T-helper 17 cell (primary cell): ENCODE results near the gene ARAP1. TPM values are rescaled to one million over a fixed set of nuclear protein-coding genes. Genes with fewer than 3 reads are reported as not detected.

Experiments used
- ATAC-seq: fragments of 150-1000 bp; cut with Tn5 transposase; 2 replicates; pipeline ENCODE4 v1.10.0; 2021; ENCODE audit warnings: mild to moderate bottlenecking, moderate library complexity
- DNase-seq, 3 donors: peaks; one replicate each; pipeline versions ENCODE4 v3.0.0 to v3.0.0-alpha.2; 2020 to 2021
- H3K9me3 ChIP-seq: one replicate; pipeline ENCODE4 v1.7.0; 2013; ENCODE audit warnings: low read length, mild to moderate bottlenecking; ENCODE audit not compliant: control insufficient read depth, poor library complexity, severe bottlenecking
- H3K27ac Mint-ChIP-seq: one replicate; pipeline ENCODE4 v1.8.0; 2022; ENCODE audit warnings: mild to moderate bottlenecking, moderate library complexity, mixed read lengths
- H3K27me3 Mint-ChIP-seq: one replicate; pipeline ENCODE4 v1.8.0; 2022; ENCODE audit warnings: mixed read lengths
- H3K36me3 Mint-ChIP-seq: one replicate; pipeline ENCODE4 v1.8.0; 2022; ENCODE audit warnings: low read depth, mixed read lengths
- H3K4me1 Mint-ChIP-seq: one replicate; pipeline ENCODE4 v1.8.0; 2022; ENCODE audit warnings: mild to moderate bottlenecking, mixed read lengths
- H3K4me3 Mint-ChIP-seq: one replicate; pipeline ENCODE4 v1.8.0; 2022; ENCODE audit warnings: mild to moderate bottlenecking, moderate library complexity, mixed read lengths
- total RNA-seq, 4 donors: library from RNA in 2 of 4; stranded (reverse) in 2 of 4; gene quantifications; one replicate each; pipeline ENCODE4 v1.2.3 and lab custom pipeline; 2022 to 2026

The ARAP1 gene
- total RNA-seq, 2 donors from 2014 or later = 93.3 to 108 TPM

DNA sequence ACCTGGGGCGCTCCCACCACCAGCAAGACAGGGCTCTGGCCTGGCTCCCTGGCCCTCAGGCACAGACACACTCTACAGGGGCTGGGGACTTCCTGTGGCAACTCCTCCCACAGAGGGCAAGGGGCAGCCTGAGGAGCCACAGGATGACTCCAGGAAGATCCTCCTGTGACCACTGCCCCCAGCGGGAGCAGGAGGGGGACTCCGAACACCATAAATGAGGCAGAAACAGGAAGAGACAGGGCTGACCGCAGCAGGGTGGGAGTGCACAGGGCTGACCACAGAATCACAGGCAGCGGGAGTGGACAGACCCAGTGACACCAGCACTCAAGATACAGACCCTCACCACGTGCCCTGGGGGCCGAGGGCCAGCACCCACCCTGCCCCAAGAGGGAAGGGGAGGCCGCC is 10.8 kb downstream of the ARAP1 start:
- no peak for DNase-seq
- H3K4me1 Mint-ChIP-seq = peaks cover 62% of the 10 kb centered on the region
- no peaks in the 10 kb centered on the region for H3K27me3 Mint-ChIP-seq
- no peak overlapping the region for H3K4me3 Mint-ChIP-seq
- no peaks in the 10 kb centered on the region for H3K36me3 Mint-ChIP-seq
- no peak for ATAC-seq
- H3K9me3 ChIP-seq = no peaks in the 10 kb centered on the region
- H3K27ac Mint-ChIP-seq = peak overlapping the region; percentile 97

DNA sequence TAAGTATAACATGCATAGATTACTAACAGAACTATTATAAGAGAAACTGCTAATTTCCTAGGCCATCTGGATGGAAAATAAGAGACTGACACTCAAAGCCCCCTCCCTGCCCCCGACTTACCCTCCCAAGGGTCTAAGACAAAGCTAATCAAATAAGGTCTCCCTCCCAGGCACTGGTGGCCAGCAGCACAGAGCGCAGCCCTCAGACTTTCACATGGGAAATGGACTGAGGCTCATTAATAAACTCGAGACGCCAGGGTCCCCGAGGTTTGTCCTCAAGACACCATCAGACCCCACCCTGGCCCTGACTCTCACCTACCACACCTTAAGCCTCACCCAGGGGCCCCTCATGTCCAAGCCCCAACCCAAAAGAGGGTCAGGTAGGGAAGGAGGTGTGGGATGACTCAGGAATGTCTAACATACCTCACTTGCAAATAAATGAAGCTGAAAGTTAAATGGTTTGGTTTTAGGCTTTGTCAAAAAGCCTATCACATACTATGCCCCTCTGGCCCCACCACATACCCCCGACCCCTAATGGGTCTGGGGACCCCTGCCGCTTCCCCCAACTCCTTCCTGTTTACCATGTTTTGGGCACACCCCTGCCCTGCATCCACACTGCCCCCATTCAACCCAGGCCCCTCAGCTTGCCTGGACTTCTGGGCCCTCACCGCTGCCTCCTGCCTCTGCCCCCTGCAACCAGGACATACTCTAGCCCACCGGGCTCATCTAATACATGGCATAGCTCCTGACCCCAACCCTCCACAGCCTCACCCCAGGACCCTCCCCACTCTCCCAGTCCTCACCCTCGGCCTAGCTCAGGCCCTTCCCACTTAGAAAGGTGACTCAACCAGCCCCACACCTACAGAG is 11.4 kb downstream of the ARAP1 start:
- H3K9me3 ChIP-seq = no peaks in the 10 kb centered on the region
- DNase-seq = no peak
- Mint-ChIP-seq H3K27me3 (no peaks in the 10 kb centered on the region), H3K4me1 (peaks cover 63% of the 10 kb centered on the region), H3K27ac (peak overlapping the region; percentile 97), H3K36me3 (no peaks in the 10 kb centered on the region), H3K4me3 (no peak overlapping the region)
- no peak for ATAC-seq

DNA sequence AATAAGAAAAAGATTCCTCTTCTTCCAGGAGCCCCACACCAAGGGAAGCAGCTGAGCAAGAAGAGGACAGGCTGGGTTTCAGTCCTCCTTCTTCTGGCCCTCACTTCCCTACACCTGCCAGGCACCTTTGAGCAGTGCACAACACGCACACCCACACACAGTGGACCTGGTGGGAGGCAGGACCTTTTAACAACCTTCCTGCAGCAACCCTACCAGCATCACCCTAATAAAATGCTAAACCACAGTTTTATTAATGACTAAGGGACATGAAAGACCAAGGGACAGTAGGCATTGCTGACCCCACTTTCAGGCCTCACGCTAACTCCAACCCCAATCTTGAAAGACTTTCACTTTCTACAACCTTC is 12.2 kb downstream of the ARAP1 start:
- H3K36me3 Mint-ChIP-seq = no peaks in the 10 kb centered on the region
- H3K27me3 Mint-ChIP-seq = no peaks in the 10 kb centered on the region
- peak overlapping the region; percentile 97 for H3K27ac Mint-ChIP-seq
- ATAC-seq (no peak), DNase-seq (no peak)
- peaks cover 63% of the 10 kb centered on the region for H3K4me1 Mint-ChIP-seq
- H3K4me3 Mint-ChIP-seq = no peak overlapping the region
- no peaks in the 10 kb centered on the region for H3K9me3 ChIP-seq

DNA sequence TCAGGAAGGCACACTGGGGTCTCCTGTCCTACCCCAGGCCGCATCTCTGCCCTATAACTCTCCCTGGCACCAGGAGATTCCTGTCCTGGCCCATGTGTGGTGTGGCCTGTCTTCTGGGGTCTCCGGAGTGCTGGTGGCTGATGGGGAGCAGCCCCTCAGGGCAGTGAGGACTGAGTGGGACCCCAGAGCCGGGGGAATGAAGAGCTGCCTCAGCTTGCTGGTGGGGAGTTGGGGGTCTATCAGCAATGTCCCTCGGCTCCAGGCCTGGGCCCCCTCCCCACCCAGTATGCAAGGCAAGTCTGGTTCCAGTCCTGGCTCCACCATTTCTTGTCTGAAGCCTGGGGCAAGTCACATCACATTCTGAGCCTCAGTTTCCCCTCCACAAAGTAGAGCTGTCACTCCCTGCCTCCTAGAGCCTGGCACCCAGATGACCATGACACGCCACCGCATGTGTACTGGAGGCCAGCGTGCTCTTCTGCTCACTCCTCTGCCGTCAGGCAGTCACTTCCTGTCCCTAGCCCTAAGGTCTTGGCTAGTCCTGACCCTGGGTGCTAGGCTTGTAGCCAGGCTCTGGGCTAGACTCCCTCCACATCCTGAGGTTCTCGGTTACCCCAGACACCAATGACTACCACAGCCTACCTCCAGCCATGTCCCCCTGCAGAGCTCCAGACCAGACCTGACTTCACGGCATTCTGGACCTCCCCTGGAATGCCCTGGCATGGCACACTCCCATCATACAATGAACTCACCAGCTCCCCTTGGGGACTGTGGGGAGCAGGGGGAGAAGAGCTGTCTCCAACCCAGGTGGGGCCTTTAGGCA is 12.8 kb downstream of the ARAP1 start:
- Mint-ChIP-seq H3K27ac (peak overlapping the region; percentile 97), H3K4me1 (peaks cover 62% of the 10 kb centered on the region), H3K27me3 (no peaks in the 10 kb centered on the region), H3K36me3 (no peaks in the 10 kb centered on the region), H3K4me3 (no peak overlapping the region)
- ATAC-seq (no peak), DNase-seq (no peak)
- H3K9me3 ChIP-seq = no peaks in the 10 kb centered on the region

DNA sequence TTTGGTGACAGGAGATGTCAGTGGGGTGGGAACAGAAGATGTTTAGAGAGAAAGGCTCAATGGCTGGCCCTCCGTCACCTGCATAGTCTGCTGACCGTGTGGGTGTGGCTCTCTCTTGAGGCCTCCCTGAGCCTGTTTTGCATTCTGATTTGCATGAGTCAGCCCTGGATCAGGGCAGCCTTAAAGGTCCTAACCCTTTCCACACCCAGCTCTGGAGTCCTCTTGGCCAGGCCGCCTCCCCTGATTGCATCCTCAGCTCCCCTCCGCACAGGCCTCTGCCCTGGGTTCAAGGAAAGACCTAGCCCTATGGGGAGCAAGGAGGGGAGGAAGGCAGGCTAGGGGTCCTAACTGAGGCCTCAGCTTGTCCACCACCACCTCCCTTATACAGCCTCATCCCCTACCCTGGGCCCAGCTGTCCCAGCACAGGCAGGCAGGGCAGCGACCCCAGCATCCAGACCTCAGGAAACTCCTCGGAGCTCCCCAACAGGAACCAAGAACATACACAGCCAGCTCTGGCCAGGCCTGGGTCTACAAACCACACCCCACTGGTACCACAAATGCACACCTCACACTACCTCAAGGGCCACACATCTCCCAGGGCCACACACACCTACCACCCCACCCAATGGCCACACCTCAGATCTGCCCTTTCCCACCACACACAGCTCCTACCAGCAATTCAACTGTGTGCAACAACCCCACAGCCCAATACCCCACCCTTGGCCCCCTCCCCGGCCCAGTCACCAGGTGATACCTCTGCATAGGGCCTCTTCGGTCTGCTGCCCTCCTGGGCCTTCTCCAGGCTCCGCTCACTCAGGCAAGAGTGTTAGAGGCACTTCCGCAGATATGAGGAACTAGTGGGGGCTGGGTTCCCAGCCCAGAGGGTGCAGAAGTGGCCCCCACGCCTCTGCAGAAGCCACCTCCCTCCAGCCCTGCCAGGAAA is 13.7 kb downstream of the ARAP1 start:
- Mint-ChIP-seq H3K36me3 (no peaks in the 10 kb centered on the region), H3K4me3 (peak overlapping the region; percentile 57), H3K4me1 (peaks cover 53% of the 10 kb centered on the region), H3K27me3 (no peaks in the 10 kb centered on the region), H3K27ac (peak overlapping the region; percentile 97)
- no peaks in the 10 kb centered on the region for H3K9me3 ChIP-seq
- ATAC-seq (peak; percentile 28), DNase-seq (no peak)

DNA sequence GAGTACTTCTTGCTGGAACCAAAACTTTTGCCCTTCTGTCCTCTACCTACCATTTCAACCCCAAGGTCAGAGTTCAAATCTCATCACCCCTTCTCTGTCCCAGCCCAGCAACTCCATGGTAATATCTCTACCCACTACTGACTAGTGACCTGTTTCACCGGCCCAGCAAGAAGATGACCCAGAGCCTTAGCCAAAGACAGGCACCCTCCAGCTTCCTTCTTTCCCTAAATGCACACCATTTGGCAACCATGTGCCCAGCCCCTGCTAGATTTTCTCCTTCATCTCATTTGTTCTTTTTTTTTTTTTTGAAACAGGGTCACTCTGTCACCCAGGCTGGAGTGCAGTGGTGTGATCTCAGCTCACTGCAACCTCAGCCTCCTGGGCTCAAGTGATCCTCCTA is 14.9 kb downstream of the ARAP1 start:
- H3K9me3 ChIP-seq = no peaks in the 10 kb centered on the region
- peak overlapping the region; percentile 79 for H3K4me3 Mint-ChIP-seq
- peaks cover 2% of the 10 kb centered on the region for H3K36me3 Mint-ChIP-seq
- DNase-seq (no peak), ATAC-seq (no peak)
- peak overlapping the region; percentile 97 for H3K27ac Mint-ChIP-seq
- H3K27me3 Mint-ChIP-seq = no peaks in the 10 kb centered on the region
- H3K4me1 Mint-ChIP-seq = peaks cover 45% of the 10 kb centered on the region

- H3K4me1 Mint-ChIP-seq = peaks cover 37% of the 10 kb centered on the region
- H3K36me3 Mint-ChIP-seq = peaks cover 3% of the 10 kb centered on the region
- H3K27ac Mint-ChIP-seq = peak overlapping the region; percentile 97
- H3K4me3 Mint-ChIP-seq = peak overlapping the region; percentile 79
- no peaks in the 10 kb centered on the region for H3K27me3 Mint-ChIP-seq
- peak in 2 of 3 donors; percentile 27 to 34 for DNase-seq
- ATAC-seq = peak; percentile 83
- H3K9me3 ChIP-seq = no peaks in the 10 kb centered on the region
Observed at GRCh38 chr11:72736452-72737069, 15.6 kb downstream of the ARAP1 start.

DNA sequence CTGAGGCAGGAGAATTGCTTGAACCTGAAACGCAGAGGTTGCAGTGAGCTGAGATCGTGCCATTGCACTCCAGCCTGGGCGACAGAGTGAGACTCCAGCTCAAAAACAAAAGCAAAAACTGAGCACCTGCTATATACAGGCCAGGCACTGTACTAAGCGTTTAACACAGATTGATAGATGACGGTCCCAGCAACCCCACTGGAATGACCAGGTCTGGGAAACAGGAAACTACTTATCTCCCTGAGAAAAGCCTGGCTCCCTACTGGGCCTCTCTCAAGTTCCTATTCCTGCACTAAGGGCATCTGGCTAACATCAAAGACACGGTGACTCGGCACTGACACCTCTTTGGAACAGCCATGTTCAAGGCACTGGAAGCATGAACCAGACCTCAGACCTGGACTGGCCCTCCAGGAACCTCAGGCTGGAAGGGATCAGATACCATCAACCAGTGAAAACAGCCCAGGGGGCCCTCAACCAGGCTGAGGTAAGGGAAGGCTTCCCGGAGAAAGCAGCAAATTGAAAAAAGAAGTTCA is 16.6 kb downstream of the ARAP1 start:
- no peaks in the 10 kb centered on the region for H3K9me3 ChIP-seq
- peaks cover 3% of the 10 kb centered on the region for H3K36me3 Mint-ChIP-seq
- H3K27ac Mint-ChIP-seq = peak overlapping the region; percentile 97
- H3K27me3 Mint-ChIP-seq = no peaks in the 10 kb centered on the region
- H3K4me1 Mint-ChIP-seq = peaks cover 31% of the 10 kb centered on the region
- ATAC-seq (no peak), DNase-seq (no peak)
- H3K4me3 Mint-ChIP-seq = no peak overlapping the region

DNA sequence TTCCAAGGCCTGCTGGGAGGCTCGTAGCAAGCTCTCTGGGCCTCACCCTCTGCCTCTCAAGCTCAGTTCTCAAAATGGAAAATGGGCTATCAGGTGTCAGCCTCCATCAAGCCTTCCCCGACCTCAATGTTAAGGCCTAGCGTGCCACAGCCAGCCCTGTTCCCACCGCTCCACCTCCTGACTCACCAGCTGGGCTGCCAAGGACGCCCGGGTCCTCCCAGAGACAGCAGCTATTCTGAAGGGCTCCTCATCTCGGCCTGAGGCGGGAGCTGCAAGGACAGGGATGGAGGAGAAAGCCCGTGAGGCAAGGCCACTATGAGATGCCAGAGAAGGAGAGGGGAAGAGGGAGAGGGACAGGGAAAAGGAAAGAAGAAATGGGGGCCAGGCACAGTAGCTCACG is 19.9 kb downstream of the ARAP1 start:
- DNase-seq (no peak), ATAC-seq (no peak)
- Mint-ChIP-seq H3K4me1 (peaks cover 16% of the 10 kb centered on the region), H3K27me3 (no peaks in the 10 kb centered on the region), H3K36me3 (peaks cover 3% of the 10 kb centered on the region), H3K27ac (peak overlapping the region; percentile 92), H3K4me3 (no peak overlapping the region)
- H3K9me3 ChIP-seq = no peaks in the 10 kb centered on the region

GRCh38 chr11:72730737-72731136 is 21.5 kb downstream of the ARAP1 start:
- H3K4me3 Mint-ChIP-seq = no peak overlapping the region
- ATAC-seq = no peak
- H3K9me3 ChIP-seq = no peaks in the 10 kb centered on the region
- peak overlapping the region; percentile 68 for H3K27ac Mint-ChIP-seq
- DNase-seq = no peak
- H3K4me1 Mint-ChIP-seq = peaks cover 12% of the 10 kb centered on the region
- no peaks in the 10 kb centered on the region for H3K27me3 Mint-ChIP-seq
- H3K36me3 Mint-ChIP-seq = peaks cover 5% of the 10 kb centered on the region

GRCh38 chr11:72730243-72730642 is 22.0 kb downstream of the ARAP1 start:
- no peak for ATAC-seq
- DNase-seq = no peak
- Mint-ChIP-seq H3K4me3 (no peak overlapping the region), H3K27me3 (no peaks in the 10 kb centered on the region), H3K27ac (peak overlapping the region; percentile 68), H3K4me1 (peaks cover 16% of the 10 kb centered on the region), H3K36me3 (peaks cover 5% of the 10 kb centered on the region)
- H3K9me3 ChIP-seq = no peaks in the 10 kb centered on the region

DNA sequence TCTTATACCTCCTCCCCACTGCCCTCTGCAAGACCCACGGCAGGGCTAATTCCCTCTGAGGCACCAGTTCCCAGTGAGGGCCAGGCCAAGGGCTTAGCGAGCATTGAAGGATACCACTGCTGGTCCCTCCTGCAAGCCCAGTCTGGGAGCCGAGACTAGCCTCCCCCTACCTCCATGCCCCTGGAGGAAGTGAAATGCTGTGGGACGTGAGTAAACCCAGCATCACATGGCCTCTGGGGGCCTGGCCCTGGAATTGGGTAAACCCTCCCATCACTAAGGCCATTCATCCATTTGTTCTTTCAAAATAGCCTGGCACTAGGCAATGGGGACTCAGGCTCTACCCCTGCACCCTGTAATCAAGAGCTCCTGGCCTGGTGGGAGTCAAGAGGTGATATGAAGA is 24.7 kb downstream of the ARAP1 start:
- H3K27ac Mint-ChIP-seq = peak overlapping the region; percentile 85
- H3K4me3 Mint-ChIP-seq = no peak overlapping the region
- no peak for ATAC-seq
- peaks cover 5% of the 10 kb centered on the region for H3K36me3 Mint-ChIP-seq
- no peaks in the 10 kb centered on the region for H3K27me3 Mint-ChIP-seq
- H3K4me1 Mint-ChIP-seq = peaks cover 19% of the 10 kb centered on the region
- H3K9me3 ChIP-seq = no peaks in the 10 kb centered on the region
- no peak for DNase-seq
